Adrenal gland (tissue), 12 donors: ENCODE data around the gene CDH4. TPM values are rescaled to one million over a fixed set of nuclear protein-coding genes. Genes with fewer than 3 reads are reported as not detected.

Source experiments
- DNase-seq, 7 donors: peaks; one replicate each; pipeline ENCODE4 v3.0.0-alpha.2; 2019 to 2020
- H3K27ac ChIP-seq, 5 donors: fragments of 200-600 bp; sonication (generic) in 4 of 5; 1 replicate in 3 of 5; 2 replicates in 2 of 5; pipeline versions ENCODE4 v1.5.1 to v1.8.0; 2016 to 2020; ENCODE audit warnings: mild to moderate bottlenecking in 1 of 5
- H3K27me3 ChIP-seq: fragments of 200-600 bp; 2 replicates; pipeline ENCODE4 v1.8.0; 2021
- H3K36me3 ChIP-seq, 2 donors: fragments of 200-600 bp; replicated peaks in 1 of 2; 1 replicate in 1 of 2; 2 replicates in 1 of 2; pipeline versions ENCODE4 v1.5.1 to v1.8.0; 2018 to 2022
- H3K4me1 ChIP-seq, 2 donors: fragments of 200-600 bp; replicated peaks in 1 of 2; 1 replicate in 1 of 2; 2 replicates in 1 of 2; pipeline versions ENCODE4 v1.5.1 to v1.8.0; 2018 to 2021
- H3K4me3 ChIP-seq, 4 donors: fragments of 200-600 bp; sonication (generic) in 3 of 4; one replicate each; pipeline ENCODE4 v1.5.1; 2016 to 2018
- H3K9me3 ChIP-seq, 3 donors: fragments of 200-600 bp; sonication (generic) in 1 of 3; replicated peaks in 1 of 3; 1 replicate in 2 of 3; 2 replicates in 1 of 3; pipeline versions ENCODE4 v1.5.1 to v1.8.0; 2016 to 2021
- CTCF ChIP-seq, 6 experiments: fragments of 450-650 bp in 4 of 6; fragments of 200-600 bp in 2 of 6; sonication (generic) in 1 of 6; IDR thresholded peaks; 1 replicate in 5 of 6; 2 replicates in 1 of 6; pipeline versions ENCODE4 v1.5.1 to v1.8.0; 2016 to 2021; ENCODE audit warnings: antibody characterized with exemption in 6 of 6, mild to moderate bottlenecking in 2 of 6, moderate library complexity in 1 of 6
- POLR2A ChIP-seq, 2 donors: fragments of 450-650 bp; IDR thresholded peaks; one replicate each; pipeline ENCODE4 v1.6.1; 2017; ENCODE audit warnings: antibody characterized with exemption in 2 of 2, mild to moderate bottlenecking in 2 of 2, moderate library complexity in 1 of 2
- WGBS, 4 donors: extraction: QIAGEN DNeasy Blood & Tissue Kit in 2 of 4; methylation state at CpG; one replicate each; pipeline versions ENCODE4 v1.1.5 to v1.1.7; 2013 to 2017; 5-methylcytosine and 5-hydroxymethylcytosine counted together
- intact Hi-C, 2 donors: fragments of 100-400 bp; cut with DNase I; formaldehyde crosslinking; loops; one replicate each; pipeline versions ENCODE4 v1.14.1 to v1.15.0; 2022 to 2023
- polyA plus RNA-seq, 3 donors: library from polyadenylated mRNA; stranded (reverse); fragments of 200-250 nt in 2 of 3; fragments of 350-450 nt in 1 of 3; fragmentation: Illumina TruSeq in 1 of 3; extraction: RNeasy Lipid Tissue Mini Kit (QIAGEN cat#74804) in 1 of 3; gene quantifications; one replicate each; pipeline ENCODE4 v1.2.3, GENCODE V29; 2013 to 2014
- total RNA-seq, 9 donors: library from RNA; depleted of rRNA in 4 of 9; stranded (reverse); fragments of >200 nt in 4 of 9; fragments of 120-200 nt in 1 of 9; fragmentation: NEBNext Ultra II Directional in 1 of 9; extraction: Animal tissue kit (Norgen Biotek cat#: 25700) in 1 of 9; gene quantifications; one replicate each; pipeline versions ENCODE4 v1.1.0 to v1.2.4, GENCODE V29; 2013 to 2023
- donor health status: healthy with polysubstance abuse.
- donor health status: Bipolar disorder and iron deficiency.
- donor health status: DM: yes; HTN: yes; CAD: no.
- donor health status: DM: no; HTN: no; CAD: no.
- donor health status: DM: no; HTN: no; CAD: no.
- donor health status: DM: yes; HTN: yes; CAD: no.

Gene CDH4
- total and polyA plus RNA-seq, 12 donors = 0.08 to 0.53 (median 0.20) TPM; not detected in 3

GRCh38 chr20:61802721-61803311 is 550.8 kb downstream of the CDH4 start:
- TF ChIP-seq POLR2A (IDR thresholded peaks at IDR 0.05) (no peak), CTCF (IDR thresholded peaks at IDR 0.05) (no peak)
- WGBS, 4 donors = 77 to 82% (median 79%) methylated on average over 25 to 36 of the region's 36 CpGs
- peaks cover 17% of the 10 kb centered on the region for H3K27me3 ChIP-seq
- no peak for DNase-seq
- no peak overlapping the region for H3K27ac ChIP-seq
- H3K36me3 ChIP-seq = no peaks in the 10 kb centered on the region
- H3K9me3 ChIP-seq = no peaks in the 10 kb centered on the region
- H3K4me3 ChIP-seq = no peak overlapping the region
- no peaks in the 10 kb centered on the region for H3K4me1 ChIP-seq
- intact Hi-C loops = no loop called here

GRCh38 chr20:61803416-61803914 is 551.4 kb downstream of the CDH4 start:
- Histone ChIP-seq H3K27me3 (peaks cover 17% of the 10 kb centered on the region), H3K9me3 (no peaks in the 10 kb centered on the region), H3K36me3 (no peaks in the 10 kb centered on the region), H3K27ac (no peak overlapping the region), H3K4me3 (no peak overlapping the region), H3K4me1 (no peaks in the 10 kb centered on the region)
- no peak for DNase-seq
- 18 to 24% (median 22%) methylated on average over 19 of the region's 19 CpGs for WGBS, 4 donors
- intact Hi-C loops = no loop called here
- TF ChIP-seq POLR2A (IDR thresholded peaks at IDR 0.05) (no peak), CTCF (IDR thresholded peaks at IDR 0.05) (no peak)

- H3K27me3 ChIP-seq = peaks cover 17% of the 10 kb centered on the region
- no peak overlapping the region for H3K4me3 ChIP-seq
Observed at GRCh38 chr20:61803915-61804751, 552.1 kb downstream of the CDH4 start.

More at GRCh38 chr20:61803915-61804751, 552.1 kb downstream of the CDH4 start:
- no peak for DNase-seq
- H3K9me3 ChIP-seq = no peaks in the 10 kb centered on the region
- 32 to 38% (median 33%) methylated on average over 20 to 27 of the region's 27 CpGs for WGBS, 4 donors
- H3K4me1 ChIP-seq = no peaks in the 10 kb centered on the region
- no peak for TF ChIP-seq POLR2A (IDR thresholded peaks at IDR 0.05)
- TF ChIP-seq CTCF (IDR thresholded peaks at IDR 0.05) = no peak
- intact Hi-C loops = no loop called here
- no peak overlapping the region for H3K27ac ChIP-seq
- no peaks in the 10 kb centered on the region for H3K36me3 ChIP-seq
